Immature natural killer cell (primary cell): ENCODE measurements around the gene CDH4. TPM values are rescaled to one million over a fixed set of nuclear protein-coding genes. Genes with fewer than 3 reads are reported as not detected.

ENCODE experiments used
- DNase-seq, 3 donors: peaks; one replicate each; pipeline ENCODE4 v3.0.0; 2022; ENCODE audit warnings: mixed read lengths in 1 of 3
- H3K27ac Mint-ChIP-seq, 6 donors: one replicate each; pipeline ENCODE4 v1.8.0; 2020; ENCODE audit warnings: mixed read lengths in 6 of 6, mild to moderate bottlenecking in 5 of 6, inconsistent platforms in 4 of 6, moderate library complexity in 3 of 6
- H3K27me3 Mint-ChIP-seq, 3 donors: one replicate each; pipeline ENCODE4 v1.8.0; 2020 to 2021; ENCODE audit warnings: low read depth in 3 of 3, mild to moderate bottlenecking in 3 of 3, mixed read lengths in 3 of 3, moderate library complexity in 3 of 3, inconsistent platforms in 1 of 3
- H3K36me3 Mint-ChIP-seq, 3 donors: one replicate each; pipeline ENCODE4 v1.8.0; 2020; ENCODE audit warnings: mixed read lengths in 3 of 3, inconsistent platforms in 2 of 3, mild to moderate bottlenecking in 2 of 3
- H3K4me1 Mint-ChIP-seq, 2 donors: one replicate each; pipeline ENCODE4 v1.8.0; 2020; ENCODE audit warnings: inconsistent platforms in 2 of 2, mild to moderate bottlenecking in 2 of 2, mixed read lengths in 2 of 2, moderate library complexity in 1 of 2
- H3K4me3 Mint-ChIP-seq, 5 donors: one replicate each; pipeline ENCODE4 v1.8.0; 2020; ENCODE audit warnings: mild to moderate bottlenecking in 5 of 5, mixed read lengths in 5 of 5, inconsistent platforms in 3 of 5, moderate library complexity in 3 of 5
- H3K9me3 Mint-ChIP-seq, 6 donors: one replicate each; pipeline ENCODE4 v1.8.0; 2020; ENCODE audit warnings: mild to moderate bottlenecking in 6 of 6, mixed read lengths in 6 of 6, inconsistent platforms in 4 of 6, moderate library complexity in 3 of 6
- polyA plus RNA-seq, 3 donors: library from polyadenylated mRNA; unstranded; fragments of 300-500 nt; fragmentation: Illumina TruSeq; gene quantifications; one replicate each; pipeline ENCODE4 v1.2.3, GENCODE V29; 2021

The CDH4 gene
- polyA plus RNA-seq, 3 donors from 2014 or later: not detected

DNA sequence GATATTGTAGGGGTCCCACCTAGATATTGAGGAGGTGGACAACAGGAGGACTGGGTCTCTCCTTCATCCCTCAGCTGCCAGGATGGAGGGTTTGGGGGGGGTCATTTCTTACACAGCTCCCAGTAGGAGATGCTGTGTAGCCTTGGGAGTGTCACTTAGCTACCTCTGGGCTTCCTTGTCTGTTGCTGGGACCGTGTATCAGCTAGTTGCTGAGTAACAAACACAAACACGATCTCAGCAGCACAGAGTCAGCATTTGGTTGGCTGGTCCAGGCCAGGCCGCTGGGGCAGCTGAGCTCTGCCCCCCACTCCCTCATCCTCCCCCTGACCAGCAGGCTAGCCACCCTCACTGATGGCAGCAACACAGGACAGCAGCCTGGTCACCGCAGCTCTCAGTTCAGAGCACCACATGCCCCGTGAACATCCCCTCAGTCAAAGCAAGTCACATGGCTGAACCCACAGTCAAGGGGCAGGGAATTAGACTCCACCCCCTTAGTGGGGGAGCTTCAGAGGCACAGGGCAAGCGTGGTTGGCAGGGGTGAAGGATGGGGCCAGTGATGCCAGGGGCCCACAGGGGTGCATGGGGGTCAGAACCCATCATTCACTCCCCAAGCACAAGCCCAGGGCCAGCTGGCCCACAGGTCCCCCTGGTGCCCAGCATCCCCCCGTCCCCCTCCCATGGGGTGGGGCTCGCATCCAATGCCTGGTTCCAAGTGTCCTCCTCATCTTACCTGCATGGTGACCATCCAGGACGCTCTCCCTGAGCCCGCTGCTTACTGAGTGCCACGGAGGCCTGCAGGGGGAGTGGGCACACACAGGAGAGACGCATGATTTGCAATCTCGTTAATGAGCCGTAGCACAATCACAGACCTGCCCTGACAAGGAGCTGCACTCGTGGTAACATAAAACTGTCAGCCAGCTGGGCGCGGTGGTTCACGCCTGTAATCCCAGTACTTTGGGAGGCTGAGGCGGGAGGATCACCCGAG, 701.3 kb downstream of the CDH4 start:
- Mint-ChIP-seq H3K4me3 (no peak overlapping the region), H3K36me3 (no peaks in the 10 kb centered on the region), H3K4me1 (no peaks in the 10 kb centered on the region), H3K27ac (no peak overlapping the region), H3K9me3 (no peaks in the 10 kb centered on the region), H3K27me3 (peaks cover 2 to 6% (median 4%) of the 10 kb centered on the region in 3 donors)
- no peak for DNase-seq

DNA sequence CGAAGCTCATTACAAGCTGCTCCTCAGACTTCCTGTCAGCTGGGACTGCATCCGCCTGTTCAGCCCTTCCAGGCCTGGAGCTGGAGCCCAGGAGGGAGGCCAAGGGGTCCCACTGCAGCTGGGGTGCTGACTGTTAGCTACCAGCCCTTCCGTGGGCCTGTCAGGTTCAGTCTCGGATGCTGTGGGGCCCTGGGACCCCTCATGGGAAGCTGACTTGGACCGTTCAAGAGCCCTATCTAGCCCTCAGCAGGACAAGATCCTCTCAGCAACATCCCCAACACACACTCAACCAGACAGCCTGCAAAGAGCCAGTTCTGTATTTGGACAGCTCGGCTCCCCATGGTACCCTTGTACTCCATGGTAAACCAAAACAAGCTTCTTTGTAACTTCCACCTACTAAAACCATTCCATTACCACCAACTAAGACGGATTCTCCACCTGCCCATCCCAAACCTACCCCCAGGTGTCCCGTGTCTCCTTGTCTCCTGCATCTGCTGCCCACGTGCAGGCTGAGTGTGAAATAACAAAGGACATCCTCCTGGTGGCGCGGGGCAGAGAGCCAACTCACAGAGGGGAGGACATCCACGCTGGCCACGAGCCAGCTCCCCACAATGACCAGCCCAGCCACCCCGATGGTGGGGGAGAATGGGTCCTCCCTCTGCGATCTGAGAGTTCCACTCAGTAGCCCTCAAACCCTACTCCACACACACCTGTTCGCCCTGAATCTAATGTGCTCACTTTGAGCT, 702.4 kb downstream of the CDH4 start:
- Mint-ChIP-seq H3K4me3 (no peak overlapping the region), H3K27ac (no peak overlapping the region), H3K27me3 (peaks cover 2 to 6% (median 4%) of the 10 kb centered on the region in 3 donors), H3K36me3 (no peaks in the 10 kb centered on the region), H3K4me1 (no peaks in the 10 kb centered on the region), H3K9me3 (no peaks in the 10 kb centered on the region)
- DNase-seq: no peak

DNA sequence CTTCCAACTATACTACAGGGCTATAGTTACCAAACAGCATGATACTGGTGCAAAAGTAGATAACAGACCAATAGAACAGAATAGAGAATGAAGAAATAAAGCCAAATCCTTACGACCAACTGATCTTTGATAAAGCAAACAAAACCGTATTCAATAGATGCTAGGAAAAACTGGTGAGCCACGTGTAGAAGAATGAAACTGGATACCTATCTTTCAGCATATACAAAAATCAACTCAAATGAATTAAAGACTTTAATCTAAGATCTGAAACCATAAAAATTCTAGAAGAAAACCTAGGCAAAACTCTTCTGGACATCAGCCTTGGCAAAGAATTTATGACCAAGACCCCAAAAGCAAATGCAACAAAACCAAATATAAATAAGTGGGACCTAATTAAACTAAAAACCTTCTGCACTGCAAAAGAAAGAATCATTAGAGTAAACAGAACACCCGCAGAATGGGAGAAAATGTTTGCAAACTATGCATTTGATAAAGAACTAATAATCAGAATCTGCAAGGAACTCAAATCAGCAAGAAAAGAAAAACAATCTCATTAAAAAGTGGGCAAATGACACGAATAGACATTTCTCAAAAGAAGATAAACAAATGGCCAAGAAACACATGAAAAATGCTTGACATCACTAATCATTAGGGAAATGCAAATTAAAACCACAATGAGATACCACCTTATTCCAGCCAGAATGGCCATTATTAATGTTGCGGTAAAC, 703.8 kb downstream of the CDH4 start:
- Mint-ChIP-seq H3K27ac (no peak overlapping the region), H3K36me3 (no peaks in the 10 kb centered on the region), H3K4me1 (no peaks in the 10 kb centered on the region), H3K9me3 (no peaks in the 10 kb centered on the region), H3K27me3 (peaks cover 2 to 6% (median 4%) of the 10 kb centered on the region in 3 donors), H3K4me3 (no peak overlapping the region)
- no peak for DNase-seq

DNA sequence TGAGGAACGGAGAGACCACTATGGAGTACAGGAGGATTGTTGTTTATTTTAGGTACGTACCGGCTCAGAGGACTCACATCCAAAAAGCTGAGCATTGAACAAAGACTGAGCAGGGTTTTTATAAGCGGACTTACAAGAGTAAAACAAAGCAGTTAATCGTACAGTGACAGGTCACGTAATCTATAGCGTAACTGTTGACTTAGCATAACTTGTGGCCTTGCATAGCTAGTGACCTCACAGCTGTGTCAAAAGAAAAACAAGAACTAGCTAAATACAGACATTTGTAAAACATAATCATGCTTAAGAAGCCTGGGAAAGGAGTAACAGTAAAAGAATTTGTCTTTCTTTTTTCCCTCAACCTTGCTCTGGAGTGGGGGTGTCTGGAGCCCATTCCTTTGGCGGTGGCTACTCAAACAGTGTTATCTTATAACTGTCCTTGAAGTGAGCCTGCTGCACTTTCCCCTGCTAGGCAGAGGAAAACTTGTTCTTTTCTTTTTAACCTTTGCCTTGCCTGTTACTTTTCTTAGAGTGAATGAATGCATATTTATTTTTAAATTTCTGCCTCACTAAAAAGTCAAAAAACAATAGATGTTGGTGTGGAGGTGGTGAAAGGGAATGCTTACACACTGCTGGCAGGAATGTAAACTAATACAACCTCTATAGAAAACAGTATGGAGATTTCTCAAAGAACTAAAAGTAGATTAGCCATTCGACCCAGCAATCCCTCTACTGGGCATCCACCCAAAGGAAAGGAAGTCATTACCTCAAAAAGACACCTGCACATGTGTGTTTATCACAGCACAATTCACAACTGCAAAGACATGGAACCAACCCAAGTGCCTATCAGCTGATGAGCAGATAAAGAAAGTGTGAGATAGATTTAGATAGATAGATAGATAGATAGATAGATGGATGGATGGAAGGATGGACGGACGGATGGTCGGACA, 704.6 kb downstream of the CDH4 start:
- no peak overlapping the region for H3K4me3 Mint-ChIP-seq
- H3K9me3 Mint-ChIP-seq: no peaks in the 10 kb centered on the region
- H3K27me3 Mint-ChIP-seq: peaks cover 2 to 6% (median 4%) of the 10 kb centered on the region in 3 donors
- no peaks in the 10 kb centered on the region for H3K4me1 Mint-ChIP-seq
- DNase-seq: no peak
- H3K27ac Mint-ChIP-seq: no peak overlapping the region
- H3K36me3 Mint-ChIP-seq: peaks cover 0 to 4% (median 0%) of the 10 kb centered on the region in 3 donors

DNA sequence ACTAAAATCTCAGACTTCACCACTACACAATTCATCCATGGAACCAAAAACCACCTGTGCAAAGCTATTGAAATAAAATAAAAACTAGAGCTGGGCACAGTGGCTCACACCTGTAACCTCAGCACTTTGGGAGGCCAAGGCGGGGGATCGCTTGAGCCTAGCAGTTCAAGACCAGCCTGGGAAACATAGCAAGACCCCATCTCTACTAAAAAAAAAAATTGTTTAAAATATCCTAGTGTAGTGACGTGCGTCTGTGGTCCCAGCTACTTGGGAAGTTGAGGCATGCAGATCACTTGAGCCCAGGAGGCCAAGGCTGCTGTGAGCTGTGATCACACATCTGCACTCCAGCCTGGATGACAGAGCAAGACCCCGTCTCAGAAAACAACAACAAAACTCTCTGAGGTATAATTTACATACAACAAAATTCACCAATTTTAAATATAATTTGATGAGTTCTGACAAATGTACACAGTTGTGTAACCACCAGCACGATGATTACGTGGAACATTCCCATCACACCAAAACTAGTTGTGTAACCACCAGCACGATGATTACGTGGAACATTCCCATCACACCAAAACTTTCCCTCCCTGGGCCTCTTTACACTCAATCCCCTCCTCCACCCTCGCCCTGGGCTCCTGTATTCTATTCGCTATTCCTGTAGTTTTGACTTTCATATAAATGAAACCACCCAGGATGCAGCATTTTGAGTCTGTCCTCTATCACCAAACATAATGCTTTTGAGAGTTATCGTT, 706.1 kb downstream of the CDH4 start:
- no peaks in the 10 kb centered on the region for H3K9me3 Mint-ChIP-seq
- no peaks in the 10 kb centered on the region for H3K4me1 Mint-ChIP-seq
- H3K36me3 Mint-ChIP-seq: peaks cover 0 to 4% (median 0%) of the 10 kb centered on the region in 3 donors
- no peak overlapping the region for H3K4me3 Mint-ChIP-seq
- H3K27ac Mint-ChIP-seq: no peak overlapping the region
- no peak for DNase-seq
- H3K27me3 Mint-ChIP-seq: peaks cover 1 to 2% (median 2%) of the 10 kb centered on the region in 3 donors

DNA sequence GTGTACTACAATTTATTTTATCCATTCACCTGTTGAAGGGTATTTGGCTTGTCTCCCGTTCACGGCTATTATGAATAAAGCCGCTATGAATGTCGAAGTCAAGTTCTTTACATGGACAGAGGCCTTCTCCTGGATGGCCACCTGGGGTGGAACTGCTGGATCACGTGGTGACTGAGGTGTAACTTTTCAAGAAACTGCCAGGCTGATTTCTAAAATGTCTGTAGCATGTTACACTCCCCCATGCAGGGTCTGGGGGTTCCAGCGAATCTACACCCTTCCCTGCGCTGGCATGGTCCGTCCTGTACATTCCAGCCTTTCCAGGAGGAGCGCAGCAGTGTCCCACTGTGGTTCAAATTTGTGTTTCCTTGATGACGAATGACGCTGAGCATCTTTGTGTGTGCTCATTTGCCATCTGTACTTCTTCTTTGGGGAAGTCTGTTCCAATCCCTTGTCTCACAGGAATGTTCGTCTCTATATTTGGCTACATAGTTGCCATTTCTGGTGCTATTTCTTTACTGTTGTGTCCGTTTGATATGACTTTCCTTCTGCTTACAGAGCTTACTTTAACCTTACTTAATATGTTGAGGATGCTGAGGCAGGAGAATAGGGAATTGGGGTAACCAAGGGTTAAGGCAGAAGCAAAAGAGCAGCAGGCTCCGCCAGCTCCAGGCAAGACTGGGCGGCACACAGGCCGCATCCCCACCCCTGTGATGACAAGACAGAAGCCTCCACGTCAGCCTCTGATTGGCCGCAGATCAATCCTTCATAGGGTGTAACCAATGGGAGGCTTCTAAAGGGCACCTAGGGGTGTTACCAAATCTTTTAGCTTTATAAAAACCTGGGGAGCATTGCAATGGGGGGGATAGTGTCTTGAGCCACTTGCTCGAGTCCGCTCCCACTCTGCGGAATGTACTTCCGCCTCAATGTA, 707.0 kb downstream of the CDH4 start:
- H3K36me3 Mint-ChIP-seq: peaks cover 0 to 4% (median 0%) of the 10 kb centered on the region in 3 donors
- peaks cover 0 to 4% (median 2%) of the 10 kb centered on the region in 3 donors for H3K27me3 Mint-ChIP-seq
- DNase-seq: no peak
- H3K4me3 Mint-ChIP-seq: no peak overlapping the region
- H3K4me1 Mint-ChIP-seq: no peaks in the 10 kb centered on the region
- no peaks in the 10 kb centered on the region for H3K9me3 Mint-ChIP-seq
- H3K27ac Mint-ChIP-seq: peak overlapping the region in 1 of 6 donors; percentile 34

DNA sequence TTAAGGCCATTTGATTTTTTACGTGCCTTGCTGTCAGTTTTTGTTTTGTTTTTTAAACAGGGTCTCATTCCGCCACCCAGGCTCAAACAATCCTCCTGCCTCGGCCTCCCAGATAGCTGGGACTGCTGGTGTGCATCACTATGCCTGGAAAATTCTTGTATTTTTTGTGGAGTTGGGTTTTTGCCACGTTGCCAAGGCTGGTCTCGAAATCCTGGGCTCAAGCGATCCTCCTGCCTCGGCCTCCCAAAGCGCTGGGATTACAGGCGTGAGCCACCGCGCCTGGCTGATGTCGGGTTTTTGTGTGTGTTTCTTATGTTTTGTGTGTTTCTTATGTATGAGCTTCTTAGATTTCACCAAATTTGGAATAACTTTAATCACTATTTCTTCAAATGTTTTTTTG, 708.8 kb downstream of the CDH4 start:
- Mint-ChIP-seq H3K4me1 (no peaks in the 10 kb centered on the region), H3K4me3 (no peak overlapping the region), H3K27ac (no peak overlapping the region), H3K36me3 (peaks cover 0 to 4% (median 0%) of the 10 kb centered on the region in 3 donors), H3K9me3 (no peaks in the 10 kb centered on the region), H3K27me3 (peaks cover 0 to 2% (median 2%) of the 10 kb centered on the region in 3 donors)
- DNase-seq: no peak

DNA sequence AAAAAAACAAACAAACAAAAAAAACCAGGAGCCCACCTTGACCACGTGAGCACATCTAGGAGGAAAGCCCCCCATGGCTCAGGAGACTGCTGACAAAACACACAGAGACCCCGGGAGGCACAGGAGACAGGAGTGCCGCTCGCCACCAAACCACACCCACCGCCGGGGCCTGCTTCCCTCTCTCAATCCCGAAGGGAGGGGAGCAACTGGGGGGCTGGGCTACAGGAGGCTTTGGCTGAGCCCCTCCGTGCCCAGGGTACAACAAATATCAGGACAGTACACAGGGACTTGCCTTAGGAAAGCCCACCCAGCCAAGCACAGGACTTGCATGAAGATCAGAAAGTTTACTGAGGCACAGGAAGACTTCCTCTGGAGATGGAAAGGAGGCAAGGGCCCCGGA, 711.1 kb downstream of the CDH4 start:
- Mint-ChIP-seq H3K27me3 (peaks cover 0 to 2% (median 2%) of the 10 kb centered on the region in 3 donors), H3K9me3 (no peaks in the 10 kb centered on the region), H3K4me1 (peaks cover 0 to 3% of the 10 kb centered on the region in 2 donors)

DNA sequence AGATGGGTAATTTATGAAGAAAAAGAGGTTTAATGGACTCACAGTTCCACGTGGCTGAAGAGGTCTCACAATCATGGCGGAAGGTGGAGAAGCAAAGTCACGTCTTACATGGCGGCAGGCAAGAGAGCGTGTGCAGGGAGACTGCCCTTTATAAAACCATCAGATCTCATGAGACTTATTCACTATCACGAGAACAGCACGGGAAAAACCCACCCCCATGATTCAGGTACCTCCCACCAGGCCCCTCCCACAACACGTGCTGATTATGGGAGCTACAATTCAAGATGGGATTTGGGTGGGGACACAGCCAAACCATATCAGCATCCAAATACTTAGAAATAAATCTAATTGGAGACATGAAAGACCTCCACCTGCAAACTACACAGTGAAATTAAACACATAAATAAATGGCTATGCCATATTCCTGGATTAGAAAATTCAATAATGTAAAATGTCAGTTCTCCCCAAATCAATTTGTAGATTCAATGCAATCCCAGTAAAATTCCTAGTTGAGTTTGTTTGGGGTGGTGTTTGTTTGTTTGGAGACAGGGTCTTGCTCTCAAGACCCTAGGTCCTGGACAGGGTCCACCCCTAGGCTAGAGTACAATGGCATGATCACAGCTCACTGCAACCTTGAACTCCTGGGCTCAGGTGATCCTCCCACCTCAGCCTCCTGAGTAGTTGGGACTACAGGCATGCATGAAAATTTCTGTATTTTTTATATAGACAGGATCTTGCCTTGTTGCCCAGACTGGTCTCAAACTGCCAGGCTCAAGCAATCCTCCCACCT, 712.0 kb downstream of the CDH4 start:
- Mint-ChIP-seq H3K27me3 (peaks cover 0 to 4% (median 2%) of the 10 kb centered on the region in 3 donors), H3K4me3 (no peak overlapping the region), H3K27ac (no peak overlapping the region), H3K9me3 (no peaks in the 10 kb centered on the region), H3K4me1 (peaks cover 0 to 3% of the 10 kb centered on the region in 2 donors), H3K36me3 (peaks cover 0 to 4% (median 0%) of the 10 kb centered on the region in 3 donors)
- DNase-seq: no peak

More for the DNA sequence above, 711.1 kb downstream of the CDH4 start:
- Mint-ChIP-seq H3K36me3 (peaks cover 0 to 4% (median 0%) of the 10 kb centered on the region in 3 donors), H3K27ac (no peak overlapping the region), H3K4me3 (no peak overlapping the region)
- DNase-seq: no peak

DNA sequence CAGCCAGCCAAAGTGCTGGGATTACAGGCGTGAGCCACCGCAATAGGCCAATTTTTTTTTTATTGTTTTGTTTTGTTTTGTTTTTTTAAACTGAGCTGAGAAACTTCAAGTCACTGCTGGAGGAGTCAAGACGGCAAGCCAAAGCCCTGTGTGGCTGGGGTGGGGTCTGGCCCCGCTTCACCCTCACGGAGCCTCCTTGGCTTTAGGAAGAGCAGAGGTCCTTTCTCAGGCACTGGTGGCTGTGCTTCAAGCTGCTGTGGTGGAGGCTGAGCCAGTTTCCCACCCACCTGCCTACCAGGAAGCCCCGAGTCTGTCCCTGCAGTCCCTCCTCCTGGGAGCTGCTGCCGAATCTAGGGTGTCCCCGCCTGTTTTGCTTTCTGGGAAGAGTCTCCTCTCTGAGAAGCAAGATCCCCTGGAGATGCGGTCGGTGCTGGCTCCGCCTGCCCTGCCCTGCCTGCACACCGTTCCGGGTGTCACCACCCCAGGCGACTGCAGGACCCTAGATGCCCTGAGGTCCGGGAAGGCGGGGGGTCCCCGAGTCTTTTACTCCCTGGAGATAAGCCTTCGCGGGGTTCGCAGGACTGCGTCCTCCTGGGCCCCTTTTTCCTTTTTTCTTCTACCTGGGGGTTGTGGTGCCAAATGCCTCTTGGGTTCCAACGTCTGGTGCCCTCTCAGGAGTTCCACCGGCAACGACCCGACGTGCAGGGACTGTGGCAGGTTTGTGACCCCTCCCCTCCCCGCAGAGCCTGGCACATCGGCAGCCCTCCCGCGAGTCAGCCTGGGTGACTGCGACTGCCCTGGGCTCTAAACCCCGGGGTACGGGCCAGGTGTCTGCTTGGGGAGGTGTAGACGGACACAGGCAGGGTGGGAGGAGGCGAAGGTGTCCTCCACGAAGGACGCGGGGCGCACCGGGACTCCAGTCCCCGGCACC, 712.9 kb downstream of the CDH4 start:
- Mint-ChIP-seq H3K27me3 (peaks cover 0 to 4% (median 2%) of the 10 kb centered on the region in 3 donors), H3K27ac (no peak overlapping the region), H3K36me3 (peaks cover 0 to 4% (median 0%) of the 10 kb centered on the region in 3 donors), H3K4me1 (peaks cover 0 to 3% of the 10 kb centered on the region in 2 donors), H3K4me3 (no peak overlapping the region), H3K9me3 (no peaks in the 10 kb centered on the region)
- no peak for DNase-seq
